Measurements from ENCODE around the gene FBRSL1.

FBRSL1 gene

DNA sequence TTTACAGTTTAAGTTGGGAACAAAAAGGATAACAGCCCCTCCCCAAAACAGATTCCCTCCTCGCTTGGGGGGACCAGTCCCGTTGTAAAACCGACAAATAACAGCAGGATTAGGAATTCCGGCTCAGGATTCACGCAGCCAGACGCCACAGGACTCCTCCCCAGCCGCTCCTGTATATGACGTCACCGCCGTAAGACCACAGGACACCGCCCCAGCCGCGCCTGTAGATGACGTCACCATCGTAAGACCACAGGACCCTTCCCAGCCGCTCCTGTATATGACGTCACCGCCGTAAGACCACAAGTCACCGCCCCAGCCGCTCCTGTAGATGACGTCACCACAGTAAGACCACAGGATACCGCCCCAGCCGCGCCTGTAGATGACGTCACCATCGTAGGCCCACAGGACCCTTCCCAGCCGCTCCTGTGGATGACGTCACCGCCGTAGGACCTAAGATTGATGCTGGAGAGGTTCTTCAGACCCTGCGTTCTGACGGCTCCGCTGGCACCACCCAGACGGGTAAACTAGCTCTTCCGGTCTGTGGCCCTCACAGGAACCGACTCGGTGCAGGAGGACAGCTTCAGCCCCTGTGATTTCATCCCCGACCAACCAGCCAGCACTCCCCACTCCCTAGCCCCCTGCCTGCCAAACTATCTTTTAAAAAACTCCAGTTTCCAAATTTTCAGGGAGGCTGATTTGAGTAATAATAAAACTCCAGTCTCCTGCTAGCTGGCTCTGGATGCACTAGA, 43.9 kb upstream of the FBRSL1 start:
- DNase-seq (ENCODE audit: low read depth): peak; percentile 68
- H3K4me3 ChIP-seq (ENCODE audit: low read depth, low read length): peak overlapping the region; percentile 30
- TF ChIP-seq, protein P1, sequence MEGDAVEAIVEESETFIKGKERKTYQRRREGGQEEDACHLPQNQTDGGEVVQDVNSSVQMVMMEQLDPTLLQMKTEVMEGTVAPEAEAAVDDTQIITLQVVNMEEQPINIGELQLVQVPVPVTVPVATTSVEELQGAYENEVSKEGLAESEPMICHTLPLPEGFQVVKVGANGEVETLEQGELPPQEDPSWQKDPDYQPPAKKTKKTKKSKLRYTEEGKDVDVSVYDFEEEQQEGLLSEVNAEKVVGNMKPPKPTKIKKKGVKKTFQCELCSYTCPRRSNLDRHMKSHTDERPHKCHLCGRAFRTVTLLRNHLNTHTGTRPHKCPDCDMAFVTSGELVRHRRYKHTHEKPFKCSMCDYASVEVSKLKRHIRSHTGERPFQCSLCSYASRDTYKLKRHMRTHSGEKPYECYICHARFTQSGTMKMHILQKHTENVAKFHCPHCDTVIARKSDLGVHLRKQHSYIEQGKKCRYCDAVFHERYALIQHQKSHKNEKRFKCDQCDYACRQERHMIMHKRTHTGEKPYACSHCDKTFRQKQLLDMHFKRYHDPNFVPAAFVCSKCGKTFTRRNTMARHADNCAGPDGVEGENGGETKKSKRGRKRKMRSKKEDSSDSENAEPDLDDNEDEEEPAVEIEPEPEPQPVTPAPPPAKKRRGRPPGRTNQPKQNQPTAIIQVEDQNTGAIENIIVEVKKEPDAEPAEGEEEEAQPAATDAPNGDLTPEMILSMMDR (conservative IDR thresholded peaks at IDR 0.05; ENCODE audit: low read depth, low read length): no peak

DNA sequence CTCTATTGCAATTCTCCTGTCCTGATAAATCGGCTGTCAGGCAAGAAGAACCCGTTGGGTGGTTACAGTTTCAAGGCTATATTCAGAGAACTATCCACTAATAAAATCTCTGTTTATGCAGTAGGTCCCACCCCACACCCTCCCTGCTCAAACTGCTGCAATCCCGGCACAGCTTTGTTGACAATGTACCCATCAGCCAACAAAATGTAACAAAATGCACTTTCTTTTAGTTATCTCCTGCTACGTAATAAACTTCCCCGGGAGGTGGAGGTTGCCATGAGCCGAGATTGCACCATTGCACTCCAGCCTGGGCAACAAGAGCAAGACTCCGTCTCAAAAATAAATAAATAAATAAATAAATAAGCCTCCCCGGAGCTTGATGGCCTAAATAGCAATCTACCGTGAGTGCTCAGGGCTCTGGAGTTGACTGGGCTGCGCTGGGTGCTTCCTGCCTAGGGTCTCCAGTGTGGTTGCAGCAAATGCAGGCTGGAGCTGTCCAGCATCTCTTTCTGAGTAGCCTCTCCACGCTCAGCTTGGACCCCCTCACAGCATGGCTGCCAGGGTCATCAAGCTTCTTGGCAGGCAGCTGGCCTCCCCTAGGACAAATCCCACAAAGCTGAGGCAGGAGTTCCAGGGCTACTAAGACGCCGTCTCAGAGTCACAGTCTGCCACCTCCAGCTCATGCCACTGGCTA, 43.2 kb upstream of the FBRSL1 start:
- no peak for DNase-seq (ENCODE audit: low read depth)
- TF ChIP-seq, protein P1 (conservative IDR thresholded peaks at IDR 0.05; ENCODE audit: low read depth, low read length): no peak
- H3K4me3 ChIP-seq (ENCODE audit: low read depth, low read length): no peak overlapping the region

DNA sequence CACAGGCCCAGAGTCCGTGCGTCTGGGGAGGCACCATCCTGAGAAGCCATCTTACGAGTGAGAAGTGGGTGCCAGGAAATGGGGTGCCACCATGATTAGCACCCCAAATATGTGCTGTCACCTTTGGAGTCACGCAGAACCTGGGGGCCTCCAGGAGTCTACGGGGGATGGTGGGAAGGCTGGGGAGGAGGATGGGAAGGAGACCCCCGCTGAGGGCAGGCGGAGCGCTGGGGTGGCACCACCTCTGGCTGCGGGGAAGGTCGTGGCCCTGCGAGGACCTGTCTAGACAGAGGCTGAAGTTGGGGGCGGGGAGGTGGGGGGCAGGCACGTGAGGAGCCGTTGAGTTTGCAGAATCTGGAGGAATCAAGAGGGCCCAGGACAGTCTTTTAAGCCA, 42.6 kb upstream of the FBRSL1 start:
- DNase-seq (ENCODE audit: low read depth): no peak
- no peak overlapping the region for H3K4me3 ChIP-seq (ENCODE audit: low read depth, low read length)
- TF ChIP-seq, protein P1 (conservative IDR thresholded peaks at IDR 0.05; ENCODE audit: low read depth, low read length): no peak

DNA sequence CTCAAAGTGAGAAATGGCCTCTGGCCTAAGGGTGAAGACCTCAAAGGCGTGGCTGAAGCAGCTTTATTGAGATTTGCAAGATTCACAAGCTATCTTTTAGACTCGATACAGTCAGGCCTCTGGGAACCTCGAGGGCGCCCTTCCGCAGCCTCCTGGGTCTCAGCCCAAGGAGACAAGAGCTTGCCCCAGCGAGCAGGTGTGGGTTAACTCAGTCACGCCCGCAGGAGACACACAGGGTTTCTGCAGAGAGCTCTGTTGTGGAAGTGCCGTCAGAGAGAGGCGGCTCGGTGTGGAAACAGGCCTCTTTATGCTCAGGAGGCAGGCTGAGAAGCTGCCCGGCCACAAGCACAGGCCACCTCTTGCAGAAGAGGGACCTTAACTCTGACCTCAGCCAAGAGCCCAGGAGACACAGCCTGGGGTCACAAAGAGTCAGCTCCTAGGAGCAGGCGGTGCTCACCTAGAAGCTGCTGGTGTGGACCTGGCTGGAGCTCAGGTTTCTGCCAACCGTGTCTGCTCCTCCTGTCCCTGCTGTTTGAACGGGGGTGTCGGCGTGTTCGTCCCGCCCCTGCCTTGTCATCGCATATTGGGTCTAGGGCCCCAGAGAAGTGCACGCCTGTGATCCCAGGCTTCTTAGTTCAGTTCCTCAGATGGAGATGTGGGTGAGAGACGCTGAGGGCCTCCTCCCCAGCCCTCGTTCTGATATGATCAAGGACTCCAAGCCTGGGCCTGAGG, 42.1 kb upstream of the FBRSL1 start:
- H3K4me3 ChIP-seq (ENCODE audit: low read depth, low read length): no peak overlapping the region
- DNase-seq (ENCODE audit: low read depth): no peak
- TF ChIP-seq, protein P1 (conservative IDR thresholded peaks at IDR 0.05; ENCODE audit: low read depth, low read length): no peak

DNA sequence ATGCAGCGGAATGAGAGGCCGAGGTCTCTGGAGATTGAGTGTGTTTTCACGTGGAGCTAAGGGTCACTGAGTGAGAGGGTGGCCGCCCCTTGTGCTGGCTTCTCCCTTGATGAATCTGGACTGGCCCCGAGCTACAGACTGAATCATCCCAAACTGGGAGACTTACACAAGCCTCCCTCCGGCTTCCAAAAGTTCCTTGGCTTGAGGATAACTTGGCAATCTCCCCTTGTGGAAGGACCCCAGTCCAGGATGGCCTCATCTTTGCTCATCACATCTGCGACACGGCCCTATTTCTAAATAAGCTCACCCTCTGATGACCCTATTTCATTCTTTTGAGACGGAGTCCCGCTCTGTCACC, 41.5 kb upstream of the FBRSL1 start:
- TF ChIP-seq, protein P1 (conservative IDR thresholded peaks at IDR 0.05; ENCODE audit: low read depth, low read length): no peak
- no peak overlapping the region for H3K4me3 ChIP-seq (ENCODE audit: low read depth, low read length)
- DNase-seq (ENCODE audit: low read depth): no peak

DNA sequence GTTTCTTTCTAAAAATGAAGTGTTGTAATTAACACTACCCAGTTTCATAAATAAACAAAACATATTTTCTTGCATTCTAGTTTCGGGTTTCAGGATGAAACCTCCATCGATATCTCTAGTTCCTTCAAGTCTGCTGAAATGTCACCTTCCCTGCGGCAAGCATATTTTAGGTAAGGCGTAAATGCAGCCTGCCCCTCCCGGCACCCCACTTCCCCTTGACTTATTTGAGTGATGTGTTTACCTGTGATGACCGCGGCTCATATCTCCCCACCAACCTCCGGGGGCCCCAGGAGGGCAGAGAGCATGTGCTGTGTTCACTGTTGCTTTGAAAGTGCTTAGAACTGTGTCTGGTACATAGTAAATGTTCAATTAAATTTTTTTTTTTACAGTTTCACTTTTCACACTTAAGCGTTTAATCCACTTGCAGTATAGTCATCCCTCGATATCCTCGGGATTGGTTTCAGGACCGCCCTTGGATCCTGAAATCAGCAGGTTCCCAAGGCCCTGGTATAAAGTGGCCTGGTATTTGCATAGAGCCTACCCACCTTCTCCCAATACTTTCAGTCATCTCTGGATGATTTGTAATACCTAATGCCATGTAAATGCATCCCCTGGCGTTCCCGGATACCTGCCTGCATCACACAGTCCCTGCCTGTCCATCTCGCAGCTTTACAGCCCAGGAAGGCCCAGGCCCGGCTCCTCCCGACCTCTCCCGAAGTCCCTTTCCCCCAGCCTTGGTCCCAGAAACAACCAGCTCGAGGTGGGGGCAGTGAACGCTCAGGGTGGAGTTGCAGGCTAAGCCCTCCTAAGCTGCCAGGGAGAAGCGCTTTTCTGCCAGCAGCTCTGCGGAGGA, 40.2 kb upstream of the FBRSL1 start:
- no peak overlapping the region for H3K4me3 ChIP-seq (ENCODE audit: low read depth, low read length)
- TF ChIP-seq, protein P1 (conservative IDR thresholded peaks at IDR 0.05; ENCODE audit: low read depth, low read length): no peak
- DNase-seq (ENCODE audit: low read depth): no peak

All from choroid plexus epithelial cell (primary cell).